Measurements from ENCODE around the gene APBB1.

Gene APBB1

DNA sequence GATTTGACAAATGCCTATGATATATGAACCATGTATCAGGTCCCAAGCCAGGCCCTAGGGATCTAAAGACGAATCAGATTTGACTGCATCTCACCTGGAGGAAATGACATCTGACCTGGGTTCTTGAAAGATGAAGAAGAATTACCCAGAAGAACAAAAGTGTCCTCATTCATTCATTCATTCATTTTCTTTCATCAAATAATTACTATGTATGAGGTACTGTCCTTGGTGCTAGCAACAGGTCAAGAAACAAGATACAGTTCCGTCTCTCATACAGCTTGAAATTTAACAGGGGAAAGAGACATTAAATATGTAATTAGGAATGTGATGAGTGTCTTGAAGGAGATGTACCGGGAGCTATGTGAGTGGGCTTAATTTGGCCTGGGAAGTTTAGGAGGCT lies 1.8 kb upstream of the APBB1 start:
- no peak for DNase-seq (ENCODE audit: low read depth)
- H3K4me3 ChIP-seq (ENCODE audit: low read depth, low read length) = no peak overlapping the region

DNA sequence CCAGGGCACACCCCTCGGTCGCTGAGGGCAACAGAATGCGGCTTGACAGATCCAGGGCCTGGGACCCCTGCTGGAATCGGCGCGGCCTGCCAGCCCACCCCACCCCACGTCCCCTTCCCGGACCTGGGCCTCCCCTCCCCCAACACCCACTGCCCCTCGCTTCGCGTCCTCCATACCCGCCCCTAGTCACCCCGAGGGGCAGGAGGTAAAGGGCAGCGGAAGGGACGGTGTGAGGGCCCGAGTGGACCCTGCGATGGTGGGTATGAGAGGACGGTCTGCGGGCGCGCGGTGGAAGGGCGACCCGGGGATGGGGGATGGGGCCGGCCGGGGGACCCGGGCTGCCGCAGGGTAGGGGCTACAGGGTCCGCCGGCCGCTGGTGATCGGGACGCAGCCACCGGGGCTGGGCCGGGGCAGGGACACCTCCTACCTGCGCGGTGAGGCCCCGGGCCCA lies 311 bp downstream of the APBB1 start:
- no peak for DNase-seq (ENCODE audit: low read depth)
- peak overlapping the region; percentile 79 for H3K4me3 ChIP-seq (ENCODE audit: low read depth, low read length)

DNA sequence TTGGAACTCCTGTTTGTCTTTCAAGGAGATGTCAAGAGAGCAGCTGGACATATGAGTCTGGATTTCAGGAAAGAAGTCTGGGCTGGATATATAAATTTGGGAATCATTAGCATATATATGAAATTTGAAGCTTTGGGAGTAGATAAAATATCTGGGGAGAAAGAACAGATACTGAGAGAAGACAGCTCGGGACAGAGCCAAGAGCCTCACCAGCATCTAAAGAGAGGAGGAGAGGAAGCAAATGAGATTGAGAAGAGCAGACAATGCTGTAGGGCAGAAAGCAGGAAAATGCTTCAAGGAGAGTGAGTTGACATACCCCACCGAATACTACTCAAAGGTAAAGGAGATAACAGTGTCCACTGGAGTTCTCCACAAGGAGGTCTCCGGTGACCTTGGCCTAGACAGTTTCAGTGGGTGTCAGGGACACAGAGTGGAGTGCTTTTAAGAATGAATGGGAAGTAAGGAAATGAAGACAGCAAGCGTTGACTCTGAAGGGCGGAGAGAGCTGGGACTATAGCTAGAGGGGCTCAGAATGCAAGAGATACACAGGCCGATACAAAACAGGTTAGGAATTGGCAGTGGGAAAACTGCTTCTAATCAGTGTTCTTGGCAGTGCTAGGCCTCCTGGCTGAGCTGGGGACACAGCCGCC lies 862 bp downstream of the APBB1 start:
- H3K4me3 ChIP-seq (ENCODE audit: low read depth, low read length) = peak overlapping the region; percentile 79
- DNase-seq (ENCODE audit: low read depth) = no peak

DNA sequence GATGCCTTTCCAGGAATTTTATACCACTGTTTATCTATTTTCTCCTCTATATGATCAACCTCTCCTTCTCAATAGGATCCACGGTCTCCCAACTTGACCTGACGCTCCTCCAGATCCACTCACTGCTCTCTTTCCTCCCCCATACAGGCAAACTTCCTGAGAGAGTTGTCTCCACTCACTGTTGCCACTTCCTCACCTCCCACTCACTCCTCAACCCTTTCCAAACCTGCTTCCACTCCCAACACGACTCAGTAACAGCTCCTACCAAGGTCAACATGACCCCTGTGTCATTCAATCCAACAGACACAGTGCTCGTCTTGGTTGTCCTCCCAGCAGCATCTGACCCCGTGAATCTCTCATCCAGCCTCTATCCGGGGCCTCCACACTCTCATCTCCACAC lies 3.1 kb downstream of the APBB1 start:
- DNase-seq (ENCODE audit: low read depth) = no peak

DNA sequence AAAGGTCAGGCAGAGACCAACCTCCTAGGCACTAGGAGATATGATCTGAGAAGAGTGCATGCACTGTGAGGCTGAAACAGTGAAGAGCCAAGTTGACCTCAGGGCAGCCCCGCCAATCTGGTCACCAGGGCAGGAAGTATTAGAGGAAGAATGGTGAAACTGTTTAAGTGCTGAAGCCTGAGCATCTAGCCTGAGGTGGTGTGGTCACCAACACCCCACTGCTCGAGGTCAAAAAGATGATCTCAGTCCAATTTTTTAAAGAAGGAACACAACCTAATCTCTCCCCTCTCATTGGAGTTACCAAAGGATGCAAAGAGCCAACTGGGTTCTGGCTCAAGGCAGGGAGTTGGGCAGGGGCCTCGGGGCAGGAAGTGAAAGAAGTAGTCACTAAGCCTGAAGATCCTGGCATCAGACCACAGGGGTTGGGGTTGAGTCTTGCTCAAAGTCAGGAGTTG lies 4.0 kb downstream of the APBB1 start:
- no peak for DNase-seq (ENCODE audit: low read depth)
- no peak overlapping the region for H3K4me3 ChIP-seq (ENCODE audit: low read depth, low read length)

More for the DNA sequence above, 3.1 kb downstream of the APBB1 start:
- no peak overlapping the region for H3K4me3 ChIP-seq (ENCODE audit: low read depth, low read length)

DNA sequence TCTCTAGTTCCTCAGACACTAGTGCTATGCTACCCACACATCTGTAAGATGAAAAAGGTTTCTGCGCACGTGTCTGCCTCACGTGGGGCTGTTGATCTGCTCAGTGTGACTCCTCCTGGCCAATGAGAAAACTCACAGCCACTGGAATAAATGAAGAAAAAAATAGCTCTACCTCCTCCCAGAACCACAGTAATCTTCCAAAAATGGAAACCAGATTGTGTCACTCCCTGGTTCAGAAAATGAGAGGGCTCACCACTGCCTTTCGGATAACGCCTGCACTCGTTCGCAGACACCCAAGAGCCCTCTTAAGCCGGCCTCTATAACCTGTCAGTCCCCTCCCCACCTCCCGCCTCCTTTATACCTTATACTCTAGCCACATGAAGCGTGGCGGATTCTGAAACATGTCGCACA lies 5.1 kb downstream of the APBB1 start:
- DNase-seq (ENCODE audit: low read depth) = no peak
- H3K4me3 ChIP-seq (ENCODE audit: low read depth, low read length) = no peak overlapping the region

DNA sequence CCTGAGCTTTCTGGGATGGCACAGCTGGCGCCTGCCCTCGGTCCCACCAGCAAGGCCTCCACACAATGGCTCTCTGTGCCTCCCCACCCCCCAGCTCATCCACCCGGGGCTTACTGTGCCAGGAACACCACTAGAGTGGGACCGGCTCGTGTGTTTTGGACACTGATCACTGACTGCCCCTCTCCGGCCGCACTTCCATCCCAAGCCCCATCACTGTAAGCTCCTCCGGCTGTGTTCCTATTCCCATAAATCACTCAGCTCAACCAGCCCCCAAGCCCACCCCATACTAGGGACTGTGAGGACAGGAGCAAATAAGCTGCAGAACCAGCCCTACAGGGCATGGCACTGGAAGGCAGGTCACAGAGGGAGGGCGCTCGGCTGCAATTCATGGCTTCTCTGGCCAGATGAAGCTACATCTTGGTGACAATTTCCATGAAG lies 7.3 kb downstream of the APBB1 start:
- no peak overlapping the region for H3K4me3 ChIP-seq (ENCODE audit: low read depth, low read length)
- no peak for DNase-seq (ENCODE audit: low read depth)

DNA sequence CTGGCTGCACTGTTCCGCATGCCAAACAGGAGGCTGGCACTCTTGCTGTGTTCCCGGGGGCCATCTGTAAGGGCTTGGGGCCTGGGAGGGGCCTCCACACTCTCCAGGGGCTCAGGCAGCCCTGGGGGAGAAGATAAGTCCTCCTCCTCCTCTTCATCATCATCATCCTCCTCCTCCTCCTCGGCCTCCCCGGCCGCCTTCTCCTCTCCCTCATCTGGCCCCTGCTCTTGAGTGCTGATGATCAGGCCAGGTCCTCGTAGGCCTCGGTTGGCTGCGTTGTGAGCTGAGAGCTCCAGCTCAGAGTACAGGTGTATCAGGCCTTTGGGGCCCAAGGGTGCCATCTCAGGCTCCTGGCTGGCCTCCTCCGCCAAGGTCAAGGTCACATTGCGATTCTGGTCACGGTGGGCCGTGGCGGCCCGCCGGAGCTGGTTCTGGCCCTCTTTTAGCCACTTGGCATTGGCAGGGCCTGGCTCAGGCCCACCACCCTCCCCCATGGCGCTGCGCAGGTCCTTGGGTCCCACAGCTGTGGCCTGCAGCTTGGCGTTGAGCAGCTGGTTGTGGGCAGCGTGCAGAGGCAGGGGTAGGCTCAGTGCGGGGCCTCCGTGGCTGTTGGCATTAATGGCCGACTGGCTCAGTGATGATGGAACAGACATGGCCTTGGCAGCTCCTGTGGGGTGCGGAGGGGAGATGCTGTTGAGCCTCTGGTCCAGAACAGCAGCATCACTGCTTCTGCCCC lies 8.0 kb downstream of the APBB1 start:
- no peak for DNase-seq (ENCODE audit: low read depth)
- no peak overlapping the region for H3K4me3 ChIP-seq (ENCODE audit: low read depth, low read length)

DNA sequence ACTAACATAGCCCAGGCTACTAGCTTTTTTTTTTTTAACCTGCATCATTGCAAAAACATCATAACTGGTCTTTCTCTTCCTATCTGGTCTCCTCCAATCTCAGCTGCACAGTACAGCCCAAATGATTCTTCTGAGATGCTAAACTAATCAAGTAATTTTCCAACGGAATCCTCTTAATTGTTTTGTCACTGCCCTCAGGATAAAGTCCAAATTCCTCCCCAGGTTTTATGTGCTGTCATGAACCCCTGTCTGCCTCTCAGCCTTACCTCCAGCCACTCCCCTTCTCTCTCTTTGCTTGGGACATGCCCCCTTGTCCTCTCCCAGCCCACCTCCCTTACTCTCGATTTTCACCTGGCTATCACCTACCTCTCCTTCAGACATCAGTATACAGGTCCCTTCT lies 12.5 kb downstream of the APBB1 start:
- no peak for DNase-seq (ENCODE audit: low read depth)
- H3K4me3 ChIP-seq (ENCODE audit: low read depth, low read length) = no peak overlapping the region

DNA sequence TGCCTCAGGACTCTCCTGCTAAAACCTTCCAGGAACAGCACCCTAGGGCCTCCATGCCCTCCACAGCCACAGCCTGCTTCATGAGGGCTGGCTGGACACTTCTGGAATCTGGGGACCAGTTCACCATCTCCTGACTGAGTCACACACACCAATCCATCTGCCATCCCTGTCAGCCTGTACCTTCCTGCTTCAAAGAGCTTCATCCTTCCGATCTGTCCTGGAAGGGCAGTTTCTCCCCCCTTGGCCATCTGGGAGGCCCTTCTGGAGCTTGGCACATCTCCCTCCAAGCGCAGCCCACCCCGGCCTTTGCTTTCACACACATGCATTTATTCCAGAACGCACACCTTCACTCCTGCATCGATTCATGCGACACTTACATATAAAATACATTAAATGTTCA lies 13.0 kb downstream of the APBB1 start:
- H3K4me3 ChIP-seq (ENCODE audit: low read depth, low read length) = no peak overlapping the region
- DNase-seq (ENCODE audit: low read depth) = no peak

DNA sequence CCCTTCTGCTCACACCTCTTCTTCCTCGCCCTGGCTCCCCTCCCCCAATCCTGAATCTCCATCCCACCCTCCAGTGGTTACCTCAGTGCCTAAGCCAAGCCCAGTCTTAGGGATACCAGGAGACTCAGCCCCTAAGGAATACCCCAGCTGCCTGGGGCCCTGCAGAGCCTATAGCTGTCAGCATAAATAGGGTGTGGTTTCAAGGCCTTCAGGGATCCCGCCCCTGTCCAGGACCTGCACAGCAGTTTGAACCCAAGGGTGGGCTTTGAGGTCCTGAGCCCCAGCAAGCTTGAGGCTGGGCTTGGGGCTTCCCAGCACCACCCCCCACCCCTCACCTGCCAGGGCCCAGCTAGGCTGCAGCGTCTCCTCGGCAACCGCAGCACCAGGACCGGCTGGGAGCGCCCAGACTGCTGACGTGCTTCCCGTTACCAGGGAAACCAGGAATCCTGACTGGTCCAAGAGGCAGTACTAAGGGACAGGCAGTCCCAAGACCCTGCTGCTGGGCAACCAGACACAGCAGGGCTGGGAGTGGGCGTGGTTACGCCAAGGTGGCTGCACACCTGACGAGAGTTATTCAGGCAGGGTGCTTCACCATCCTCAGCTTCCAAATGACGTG lies 13.7 kb downstream of the APBB1 start:
- no peak for DNase-seq (ENCODE audit: low read depth)
- H3K4me3 ChIP-seq (ENCODE audit: low read depth, low read length) = no peak overlapping the region

DNA sequence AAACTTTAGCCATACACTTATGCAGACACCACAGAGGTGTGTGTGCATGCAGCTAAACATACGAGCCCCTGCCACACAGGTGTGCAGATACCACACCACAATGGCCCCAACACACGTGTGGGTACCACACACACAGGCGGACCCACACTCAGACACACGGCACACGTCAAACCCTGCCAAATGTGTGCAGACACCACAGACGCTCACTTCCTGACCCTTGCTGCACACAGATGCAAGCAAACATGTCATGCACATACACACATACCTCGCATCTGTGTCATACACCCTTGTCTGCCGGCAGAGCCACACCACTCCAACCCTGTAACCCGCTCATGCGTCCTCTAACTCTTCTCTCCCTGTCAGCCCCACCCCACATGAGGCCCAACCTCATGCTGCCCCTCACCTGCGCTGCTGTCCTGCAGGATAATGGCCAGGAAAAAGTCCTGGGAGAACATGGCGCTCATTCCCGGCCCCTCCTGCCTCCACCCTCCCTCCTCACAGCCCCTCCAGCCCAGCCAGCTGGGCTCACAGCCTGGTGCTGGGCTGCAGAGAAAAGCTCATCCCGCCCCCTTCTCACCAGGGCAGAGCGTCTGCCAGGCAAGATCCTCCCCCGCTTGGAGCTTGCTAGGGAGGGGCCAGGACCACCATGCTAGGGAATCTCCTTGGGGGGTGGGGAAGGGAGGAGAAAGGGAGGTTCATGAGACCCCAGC lies 14.4 kb downstream of the APBB1 start:
- DNase-seq (ENCODE audit: low read depth) = no peak
- H3K4me3 ChIP-seq (ENCODE audit: low read depth, low read length) = no peak overlapping the region

DNA sequence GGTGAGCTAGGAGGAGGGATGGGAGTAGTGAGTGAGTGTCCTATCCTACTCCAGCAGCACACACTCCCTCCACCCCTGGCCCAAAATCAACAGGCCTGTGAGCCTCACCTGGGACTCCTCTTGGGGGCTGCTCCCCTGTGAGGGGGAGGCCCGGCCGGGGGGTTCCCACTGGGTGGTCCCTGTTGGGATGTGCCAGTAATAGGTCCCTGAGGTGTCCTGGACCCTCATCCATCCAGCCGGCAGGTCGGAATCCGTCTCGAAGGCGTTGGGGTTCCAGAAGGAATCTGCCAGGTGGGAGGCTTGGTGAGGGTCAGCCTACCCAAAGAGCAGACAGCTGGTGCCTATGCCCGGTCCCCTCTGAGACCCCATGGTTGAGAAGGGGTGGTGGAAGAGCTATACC lies 15.4 kb downstream of the APBB1 start:
- no peak overlapping the region for H3K4me3 ChIP-seq (ENCODE audit: low read depth, low read length)
- no peak for DNase-seq (ENCODE audit: low read depth)

DNA sequence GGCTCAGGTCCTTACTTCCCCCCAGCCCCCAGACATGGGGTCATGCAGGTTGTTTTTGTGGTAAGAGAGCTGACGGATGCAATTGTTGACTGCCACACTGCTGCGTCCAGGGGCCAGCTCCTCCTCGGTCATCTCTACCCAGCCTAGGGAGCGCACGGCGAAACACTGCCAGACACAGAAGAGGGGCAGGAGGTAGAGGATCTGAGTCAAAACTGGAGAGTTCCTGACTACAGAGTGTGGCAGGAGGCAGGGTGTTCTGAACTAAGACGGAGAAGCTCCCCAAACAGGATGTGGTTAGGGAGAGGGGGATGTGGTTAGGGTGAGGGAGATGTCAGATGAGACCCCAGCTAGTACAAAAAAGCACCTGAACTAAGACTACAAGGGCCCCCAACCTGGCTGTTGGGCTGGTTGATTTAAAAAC lies 16.3 kb downstream of the APBB1 start:
- H3K4me3 ChIP-seq (ENCODE audit: low read depth, low read length) = no peak overlapping the region
- DNase-seq (ENCODE audit: low read depth) = no peak

DNA sequence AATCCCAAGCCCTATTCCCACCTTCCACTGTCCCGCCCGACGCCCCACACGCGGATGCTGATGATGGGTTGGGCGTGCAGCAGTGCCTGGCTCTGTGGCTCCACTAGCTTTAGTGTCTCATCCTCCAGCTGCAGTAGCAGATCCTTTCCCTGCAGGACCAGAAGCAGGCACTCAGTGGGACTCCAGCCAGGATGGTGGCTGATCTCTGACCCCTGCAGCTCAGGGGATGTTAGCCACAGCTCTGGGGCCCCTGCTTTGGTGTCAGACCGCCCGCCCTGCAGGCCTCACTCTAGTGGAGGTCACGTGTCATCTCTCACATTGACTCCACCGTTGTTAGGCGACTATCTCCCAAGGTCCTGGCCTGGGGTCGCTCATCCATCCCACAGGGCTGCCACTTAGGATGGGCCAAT lies 16.8 kb downstream of the APBB1 start:
- DNase-seq (ENCODE audit: low read depth) = no peak
- no peak overlapping the region for H3K4me3 ChIP-seq (ENCODE audit: low read depth, low read length)

DNA sequence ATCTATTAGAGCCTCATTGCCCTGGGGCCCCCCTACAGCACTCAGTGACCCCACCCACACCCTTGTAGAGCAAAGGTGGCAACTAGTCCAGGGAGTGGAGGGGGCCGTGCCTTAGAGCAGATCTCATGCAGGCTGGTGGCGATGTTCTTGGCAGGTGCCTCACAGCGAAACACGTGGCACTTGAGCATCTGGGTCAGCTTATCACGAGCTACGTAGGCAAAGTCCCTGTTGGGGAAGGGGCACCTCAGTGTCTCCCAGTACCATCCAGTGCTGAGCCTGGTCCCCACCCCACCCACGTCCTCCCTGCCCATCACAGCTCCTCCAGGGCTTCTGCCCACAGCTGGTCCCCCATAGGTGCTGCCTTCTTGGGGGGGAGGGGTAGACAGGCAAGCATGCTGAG lies 17.4 kb downstream of the APBB1 start:
- H3K4me3 ChIP-seq (ENCODE audit: low read depth, low read length) = no peak overlapping the region
- DNase-seq (ENCODE audit: low read depth) = no peak

DNA sequence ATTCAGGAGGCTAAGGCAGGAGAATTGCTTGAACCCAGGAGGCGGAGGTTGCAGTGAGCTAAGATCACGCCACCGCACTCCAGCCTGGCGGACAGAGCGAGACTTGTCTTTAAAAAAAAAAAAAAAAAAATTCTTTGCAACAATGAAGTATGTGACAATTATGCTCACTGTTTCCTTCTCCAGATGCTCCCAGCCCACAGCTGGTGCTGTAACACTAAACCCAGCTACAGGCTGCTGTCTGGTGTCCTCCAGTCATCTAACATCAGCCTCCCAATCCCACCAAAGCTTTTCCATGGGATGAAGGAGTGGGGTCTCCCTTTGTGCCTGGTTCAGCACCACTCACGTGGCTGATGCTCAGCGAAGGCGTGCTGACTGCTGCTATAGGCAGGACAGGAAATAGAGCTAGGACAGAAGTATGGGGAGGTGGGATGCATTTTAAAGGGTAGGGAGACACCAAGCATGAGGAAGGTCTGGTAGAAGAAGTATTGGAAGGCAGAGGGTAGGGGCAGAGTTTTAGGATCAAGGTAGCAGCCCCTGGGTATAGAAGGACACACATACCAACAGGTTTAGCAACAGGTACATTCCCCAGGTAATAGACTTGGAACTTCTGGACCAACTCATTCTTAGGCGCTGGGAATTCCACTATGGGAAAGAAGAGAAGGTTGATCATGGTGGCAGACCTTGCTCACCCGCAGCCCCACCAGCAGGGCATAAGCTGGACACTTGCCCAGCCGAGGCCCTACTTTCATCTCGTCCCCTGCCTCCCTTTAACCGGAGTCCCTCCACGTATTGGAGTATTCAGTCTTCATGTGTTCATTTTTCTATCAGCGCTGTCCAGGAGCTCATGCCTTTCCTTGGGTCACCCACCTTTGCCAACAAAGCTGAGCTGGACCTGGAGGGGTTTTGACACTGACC lies 18.2 kb downstream of the APBB1 start:
- DNase-seq (ENCODE audit: low read depth) = no peak
- no peak overlapping the region for H3K4me3 ChIP-seq (ENCODE audit: low read depth, low read length)

DNA sequence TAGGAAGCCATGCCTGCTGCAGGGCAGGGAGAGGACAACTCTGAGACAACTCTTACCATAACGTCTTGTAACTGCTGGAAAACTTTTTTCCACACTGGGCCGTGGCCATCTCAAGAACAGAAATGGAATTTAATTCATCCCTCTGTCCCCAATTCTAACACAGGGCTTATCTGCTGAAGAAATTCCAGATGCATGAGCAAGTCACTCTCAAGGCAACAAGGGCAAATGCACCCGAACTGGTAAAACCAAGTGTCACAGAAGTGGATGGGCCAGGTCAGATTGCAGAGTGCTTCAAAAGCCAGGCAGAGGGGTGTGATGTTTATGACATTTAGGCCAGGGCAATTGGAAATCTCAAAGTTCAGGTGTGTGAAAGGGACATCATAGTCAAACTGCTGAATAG lies 21.3 kb downstream of the APBB1 start:
- DNase-seq (ENCODE audit: low read depth) = no peak

DNA sequence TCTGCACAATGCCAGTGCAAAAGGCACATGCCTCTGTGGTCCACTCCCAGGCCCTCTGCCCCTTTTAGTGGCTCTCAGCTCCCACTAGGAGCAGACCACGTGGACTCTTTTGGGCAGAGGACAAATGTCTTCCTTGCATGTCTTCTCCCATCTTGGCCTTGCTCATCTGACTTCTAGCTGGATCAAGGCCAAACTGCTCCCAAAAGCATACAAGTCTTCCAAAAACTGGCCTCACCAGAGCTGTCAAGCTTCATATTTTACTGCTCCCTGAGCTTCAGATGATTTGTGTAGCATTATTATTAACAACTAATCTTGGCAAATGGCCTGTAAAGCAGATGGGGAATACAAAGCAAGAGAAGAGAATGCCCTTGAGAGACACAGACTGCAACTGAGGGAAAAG lies 21.7 kb downstream of the APBB1 start:
- no peak for DNase-seq (ENCODE audit: low read depth)
- H3K4me3 ChIP-seq (ENCODE audit: low read depth, low read length) = no peak overlapping the region

More for the DNA sequence above, 21.3 kb downstream of the APBB1 start:
- no peak overlapping the region for H3K4me3 ChIP-seq (ENCODE audit: low read depth, low read length)

Data from skeletal muscle cell (primary cell).